ENCODE results near the gene MAN2A2.

Gene MAN2A2

GRCh38 chr15:90970274-90970673 lies 67.2 kb downstream of the MAN2A2 start:
- no peak for DNase-seq

GRCh38 chr15:90972133-90972532 lies 69.0 kb downstream of the MAN2A2 start:
- no peak for DNase-seq
